KMS-11 (cell line): ENCODE measurements around the gene PALLD.

Experiments
- H2AFZ ChIP-seq: fragments of 200-600 bp; sonication (generic); 2 replicates; pipeline ENCODE4 v1.6.1; 2016; ENCODE audit warnings: antibody characterized with exemption, mixed run types, low read depth
- H3K27ac ChIP-seq: fragments of 200-600 bp; sonication (generic); 2 replicates; pipeline ENCODE4 v1.6.1; 2016; ENCODE audit warnings: mild to moderate bottlenecking, mixed run types
- H3K27me3 ChIP-seq: fragments of 200-600 bp; sonication (generic); 2 replicates; pipeline ENCODE4 v1.6.1; 2017; ENCODE audit warnings: mild to moderate bottlenecking, low read depth, mixed run types, moderate library complexity; ENCODE audit not compliant: insufficient read depth
- H3K36me3 ChIP-seq: fragments of 200-600 bp; sonication (generic); 2 replicates; pipeline ENCODE4 v1.6.1; 2017; ENCODE audit warnings: mild to moderate bottlenecking, mixed run types; ENCODE audit not compliant: insufficient read depth
- H3K4me1 ChIP-seq: fragments of 200-600 bp; sonication (generic); 2 replicates; pipeline ENCODE4 v1.6.1; 2016; ENCODE audit warnings: mild to moderate bottlenecking, low read depth, mixed run types; ENCODE audit not compliant: poor library complexity, severe bottlenecking
- H3K4me2 ChIP-seq: fragments of 200-600 bp; sonication (generic); 2 replicates; pipeline ENCODE4 v1.7.0; 2016; ENCODE audit warnings: mild to moderate bottlenecking, mixed run types
- H3K4me3 ChIP-seq: fragments of 200-600 bp; sonication (generic); IDR thresholded peaks from 2 replicates; pipeline ENCODE4 v1.6.1; 2017; ENCODE audit warnings: low read depth, low read length, mixed read lengths; ENCODE audit not compliant: insufficient read depth
- H3K79me2 ChIP-seq: fragments of 200-600 bp; sonication (generic); 2 replicates; pipeline ENCODE4 v1.6.1; 2016; ENCODE audit warnings: low read depth, mixed run types; ENCODE audit not compliant: insufficient read depth
- H3K9ac ChIP-seq: fragments of 200-600 bp; sonication (generic); 2 replicates; pipeline ENCODE4 v1.6.1; 2016; ENCODE audit warnings: mild to moderate bottlenecking, mixed run types
- H4K20me1 ChIP-seq: fragments of 200-600 bp; sonication (generic); 2 replicates; pipeline ENCODE4 v1.6.1; 2016; ENCODE audit warnings: mild to moderate bottlenecking, mixed run types; ENCODE audit not compliant: insufficient read depth
- TF ChIP-seq, protein P1 (sequence below): fragments of 200-600 bp; sonication (generic); conservative IDR thresholded peaks from 2 replicates; pipeline ENCODE4 v1.6.1; 2017; ENCODE audit warnings: low read depth, mild to moderate bottlenecking, antibody characterized with exemption, low read length, moderate library complexity, mixed read lengths

The PALLD gene

DNA sequence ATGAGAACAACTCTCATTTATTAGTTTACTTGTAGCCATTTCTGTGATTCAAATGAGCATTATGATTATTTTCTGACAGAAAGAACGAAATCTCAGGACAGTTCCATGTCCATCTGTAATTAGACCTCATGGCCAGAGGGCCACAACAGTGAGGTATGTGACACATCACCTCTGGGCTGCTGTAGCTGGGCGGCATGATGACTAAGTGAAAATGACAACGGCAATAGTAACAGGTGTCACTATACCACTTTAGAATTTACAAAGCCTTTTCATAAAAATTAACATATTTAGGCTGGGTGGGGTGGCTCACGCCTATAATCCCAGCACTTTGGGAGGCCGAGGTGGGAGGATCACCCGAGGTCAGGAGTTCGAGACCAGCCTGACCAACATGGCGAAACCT, 260.6 kb downstream of the PALLD start:
- no peaks in the 10 kb centered on the region for H4K20me1 ChIP-seq

DNA sequence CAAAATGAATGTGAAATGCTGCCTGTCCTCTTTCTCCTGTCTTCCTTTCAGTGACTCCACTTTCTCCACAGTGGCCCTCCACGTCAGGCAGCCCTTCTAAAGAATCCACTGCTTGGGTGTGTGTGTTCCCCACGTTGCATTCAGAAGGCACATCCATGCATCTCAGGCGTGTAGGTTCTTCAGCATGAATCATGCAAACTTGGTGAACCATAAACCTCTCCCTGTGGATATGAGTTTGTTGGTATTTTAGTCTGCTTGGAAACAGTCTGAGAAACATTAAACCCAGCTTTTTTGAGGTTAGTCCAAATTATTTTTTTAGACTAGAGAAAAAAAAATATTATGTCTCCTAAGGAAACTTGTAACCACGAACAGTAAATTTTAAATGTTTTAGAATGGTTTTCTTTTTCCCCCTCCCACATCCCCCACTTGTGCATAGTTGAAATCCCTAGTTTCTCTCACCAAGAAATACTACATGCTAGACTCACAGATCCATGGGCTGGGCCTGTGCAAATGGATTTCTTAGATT, 261.6 kb downstream of the PALLD start:
- Histone ChIP-seq H3K36me3 (no peaks in the 10 kb centered on the region), H3K4me2 (no peak overlapping the region), H2AFZ (no peak overlapping the region), H4K20me1 (no peaks in the 10 kb centered on the region), H3K27me3 (no peaks in the 10 kb centered on the region), H3K27ac (no peak overlapping the region), H3K4me3 (no peak overlapping the region), H3K9ac (no peak overlapping the region), H3K79me2 (no peaks in the 10 kb centered on the region), H3K4me1 (no peaks in the 10 kb centered on the region)
- TF ChIP-seq, protein P1, sequence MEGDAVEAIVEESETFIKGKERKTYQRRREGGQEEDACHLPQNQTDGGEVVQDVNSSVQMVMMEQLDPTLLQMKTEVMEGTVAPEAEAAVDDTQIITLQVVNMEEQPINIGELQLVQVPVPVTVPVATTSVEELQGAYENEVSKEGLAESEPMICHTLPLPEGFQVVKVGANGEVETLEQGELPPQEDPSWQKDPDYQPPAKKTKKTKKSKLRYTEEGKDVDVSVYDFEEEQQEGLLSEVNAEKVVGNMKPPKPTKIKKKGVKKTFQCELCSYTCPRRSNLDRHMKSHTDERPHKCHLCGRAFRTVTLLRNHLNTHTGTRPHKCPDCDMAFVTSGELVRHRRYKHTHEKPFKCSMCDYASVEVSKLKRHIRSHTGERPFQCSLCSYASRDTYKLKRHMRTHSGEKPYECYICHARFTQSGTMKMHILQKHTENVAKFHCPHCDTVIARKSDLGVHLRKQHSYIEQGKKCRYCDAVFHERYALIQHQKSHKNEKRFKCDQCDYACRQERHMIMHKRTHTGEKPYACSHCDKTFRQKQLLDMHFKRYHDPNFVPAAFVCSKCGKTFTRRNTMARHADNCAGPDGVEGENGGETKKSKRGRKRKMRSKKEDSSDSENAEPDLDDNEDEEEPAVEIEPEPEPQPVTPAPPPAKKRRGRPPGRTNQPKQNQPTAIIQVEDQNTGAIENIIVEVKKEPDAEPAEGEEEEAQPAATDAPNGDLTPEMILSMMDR: no peak

More for the DNA sequence above, 260.6 kb downstream of the PALLD start:
- Histone ChIP-seq H3K79me2 (no peaks in the 10 kb centered on the region), H3K4me2 (no peak overlapping the region), H3K4me3 (no peak overlapping the region), H3K27ac (no peak overlapping the region), H3K27me3 (no peaks in the 10 kb centered on the region), H3K4me1 (no peaks in the 10 kb centered on the region), H2AFZ (no peak overlapping the region), H3K36me3 (no peaks in the 10 kb centered on the region), H3K9ac (no peak overlapping the region)
- TF ChIP-seq, protein P1: no peak

DNA sequence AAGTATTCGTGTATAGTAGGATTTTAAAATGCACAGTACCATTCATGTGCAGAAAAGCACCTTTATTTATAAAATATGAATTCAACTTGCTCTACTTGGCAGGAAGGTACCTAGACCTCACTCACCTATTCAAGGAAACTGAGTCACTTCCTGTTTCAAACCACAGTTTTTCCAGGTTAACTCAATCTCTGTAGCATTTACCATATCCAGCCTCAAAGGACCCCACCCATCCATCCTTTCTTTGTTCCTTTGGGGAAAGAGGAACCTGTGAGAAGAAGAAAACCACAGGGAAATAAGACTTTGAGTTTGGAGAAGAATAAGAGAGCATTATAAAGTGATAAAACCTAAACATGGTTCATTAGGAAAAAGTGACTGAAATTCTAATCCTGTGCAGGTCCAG, 262.5 kb downstream of the PALLD start:
- H3K4me3 ChIP-seq: no peak overlapping the region
- H3K4me2 ChIP-seq: no peak overlapping the region
- no peaks in the 10 kb centered on the region for H3K27me3 ChIP-seq
- no peaks in the 10 kb centered on the region for H3K36me3 ChIP-seq
- no peak overlapping the region for H2AFZ ChIP-seq
- TF ChIP-seq, protein P1: no peak
- H3K27ac ChIP-seq: no peak overlapping the region
- H3K4me1 ChIP-seq: no peaks in the 10 kb centered on the region
- no peak overlapping the region for H3K9ac ChIP-seq
- H4K20me1 ChIP-seq: no peaks in the 10 kb centered on the region
- no peaks in the 10 kb centered on the region for H3K79me2 ChIP-seq

DNA sequence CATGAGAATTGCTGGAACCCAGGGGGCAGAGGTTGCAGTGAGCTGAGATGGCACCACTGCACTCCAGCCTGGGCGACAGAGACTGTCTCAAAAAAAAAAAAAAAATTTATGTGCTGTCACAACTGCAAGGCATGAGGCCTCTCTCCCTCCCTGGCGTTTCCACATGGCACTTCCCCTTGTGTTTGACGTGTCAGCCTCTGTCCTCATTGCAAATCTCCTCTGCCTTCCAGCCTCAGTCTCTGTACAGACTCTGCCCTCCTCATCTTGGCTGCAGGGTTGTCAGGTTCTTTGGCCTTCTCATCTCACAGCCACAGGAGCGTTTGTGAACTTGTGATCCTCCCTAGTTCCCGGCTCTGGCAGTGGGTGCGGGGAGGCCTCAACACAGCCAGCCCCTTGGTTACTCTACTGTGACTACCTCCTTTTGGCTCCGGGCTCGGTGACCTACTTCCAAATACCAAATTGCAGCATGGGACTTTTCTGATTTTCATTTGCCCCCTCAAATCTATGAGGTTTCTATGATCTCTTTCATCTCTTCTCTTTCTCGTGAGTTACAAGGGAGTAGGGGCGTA, 263.2 kb downstream of the PALLD start:
- Histone ChIP-seq H3K4me2 (no peak overlapping the region), H3K27ac (no peak overlapping the region), H3K4me3 (no peak overlapping the region), H3K36me3 (no peaks in the 10 kb centered on the region), H4K20me1 (no peaks in the 10 kb centered on the region), H2AFZ (no peak overlapping the region), H3K9ac (no peak overlapping the region), H3K4me1 (no peaks in the 10 kb centered on the region), H3K27me3 (no peaks in the 10 kb centered on the region), H3K79me2 (no peaks in the 10 kb centered on the region)
- TF ChIP-seq, protein P1: no peak
